Progenitor cell of endocrine pancreas (in vitro differentiated cells): ENCODE data around the gene MRPL37. TPM values are rescaled to one million over a fixed set of nuclear protein-coding genes. Genes with fewer than 3 reads are reported as not detected.

Source experiments
- DNase-seq: peaks from one replicate; pipeline ENCODE4 v3.0.0; 2021; ENCODE audit warnings: low spot score; ENCODE audit not compliant: unreplicated experiment
- H3K27ac Mint-ChIP-seq: 2 replicates; pipeline ENCODE4 v1.8.0; 2021; ENCODE audit warnings: mild to moderate bottlenecking, moderate library complexity, mixed read lengths
- H3K27me3 Mint-ChIP-seq: 2 replicates; pipeline ENCODE4 v1.8.0; 2021; ENCODE audit warnings: mixed read lengths
- H3K36me3 Mint-ChIP-seq: 2 replicates; pipeline ENCODE4 v1.8.0; 2022; ENCODE audit warnings: mixed read lengths; ENCODE audit not compliant: insufficient read depth
- H3K4me1 Mint-ChIP-seq: 2 replicates; pipeline ENCODE4 v1.8.0; 2021; ENCODE audit warnings: low read depth, mixed read lengths
- H3K4me3 Mint-ChIP-seq: 2 replicates; pipeline ENCODE4 v1.8.0; 2021; ENCODE audit warnings: low read depth, mild to moderate bottlenecking, moderate library complexity, mixed read lengths
- H3K9me3 Mint-ChIP-seq: 2 replicates; pipeline ENCODE4 v1.8.0; 2021; ENCODE audit warnings: low read depth, mixed read lengths
- CTCF ChIP-seq: fragments of 200-600 bp; sonication (generic); IDR thresholded peaks from one replicate; pipeline ENCODE4 v1.5.0; 2021; ENCODE audit warnings: antibody characterized with exemption, mild to moderate bottlenecking; ENCODE audit not compliant: unreplicated experiment
- total RNA-seq: library from RNA; stranded (reverse); gene quantifications from 2 replicates; pipeline ENCODE4 v1.2.1, GENCODE V29; 2021

MRPL37 gene
- total RNA-seq, 1 donor from 2014 or later, result 61.9 TPM

- H3K4me1 Mint-ChIP-seq, result no peaks in the 10 kb centered on the region
- no peak overlapping the region for H3K27ac Mint-ChIP-seq
Observed at GRCh38 chr1:54191525-54191924, 8.4 kb upstream of the MRPL37 start.

GRCh38 chr1:54193453-54193852, 6.5 kb upstream of the MRPL37 start:
- no peaks in the 10 kb centered on the region for H3K27me3 Mint-ChIP-seq
- H3K9me3 Mint-ChIP-seq, result no peaks in the 10 kb centered on the region
- no peak for TF ChIP-seq CTCF
- no peaks in the 10 kb centered on the region for H3K36me3 Mint-ChIP-seq
- no peak overlapping the region for H3K4me3 Mint-ChIP-seq
- DNase-seq, result no peak
- H3K4me1 Mint-ChIP-seq, result no peaks in the 10 kb centered on the region
- no peak overlapping the region for H3K27ac Mint-ChIP-seq

More at GRCh38 chr1:54191525-54191924, 8.4 kb upstream of the MRPL37 start:
- no peak for DNase-seq
- Mint-ChIP-seq H3K4me3 (no peak overlapping the region), H3K27me3 (no peaks in the 10 kb centered on the region), H3K36me3 (peaks cover 2% of the 10 kb centered on the region), H3K9me3 (no peaks in the 10 kb centered on the region)
- no peak for TF ChIP-seq CTCF

GRCh38 chr1:54199151-54199764, 709 bp upstream of the MRPL37 start:
- Mint-ChIP-seq H3K27me3 (no peaks in the 10 kb centered on the region), H3K9me3 (no peaks in the 10 kb centered on the region), H3K27ac (peak overlapping the region; percentile 94), H3K4me1 (peaks cover 12% of the 10 kb centered on the region), H3K36me3 (no peaks in the 10 kb centered on the region), H3K4me3 (peak overlapping the region; percentile 90)
- TF ChIP-seq CTCF, result no peak
- DNase-seq, result no peak

- H3K27me3 Mint-ChIP-seq, result no peaks in the 10 kb centered on the region
Observed at GRCh38 chr1:54200519-54200997, 591 bp downstream of the MRPL37 start.

GRCh38 chr1:54204199-54204598, 4.2 kb downstream of the MRPL37 start:
- Mint-ChIP-seq H3K36me3 (peaks cover 19% of the 10 kb centered on the region), H3K9me3 (no peaks in the 10 kb centered on the region), H3K27me3 (no peaks in the 10 kb centered on the region), H3K27ac (no peak overlapping the region), H3K4me1 (peaks cover 12% of the 10 kb centered on the region), H3K4me3 (no peak overlapping the region)
- no peak for TF ChIP-seq CTCF
- no peak for DNase-seq

More at GRCh38 chr1:54200519-54200997, 591 bp downstream of the MRPL37 start:
- Mint-ChIP-seq H3K27ac (peak overlapping the region; percentile 94), H3K9me3 (no peaks in the 10 kb centered on the region), H3K36me3 (peaks cover 8% of the 10 kb centered on the region), H3K4me3 (peak overlapping the region; percentile 90), H3K4me1 (peaks cover 12% of the 10 kb centered on the region)
- no peak for DNase-seq
- no peak for TF ChIP-seq CTCF
